Activated CD4-positive, alpha-beta memory T cell treated with anti-CD3 and anti-CD28 coated beads for 36 hours (primary cell): ENCODE data around the gene RAB40AL. TPM values are rescaled to one million over a fixed set of nuclear protein-coding genes. Genes with fewer than 3 reads are reported as not detected.
"Not testable (repeated sequence)": the region's sequence is repeated elsewhere in the genome, so short reads cannot be mapped to it uniquely, and the experiment has no call there.

Experiments
- CTCF ChIA-PET: fragments of 350-600 bp; sonication (Branson Sonifier 250); formaldehyde crosslinking; loops from one replicate; lab custom pipeline; 2021; ENCODE audit warnings: antibody characterized with exemption, inconsistent platforms; lab: Charles Lee
- POLR2A ChIA-PET: fragments of 350-600 bp; sonication (Branson Sonifier 250); formaldehyde crosslinking; loops from one replicate; lab custom pipeline; 2021; ENCODE audit warnings: antibody characterized with exemption; lab: Charles Lee
- DNase-seq: peaks from one replicate; pipeline ENCODE4 v3.0.0-alpha.2; 2020
- H3K27ac Mint-ChIP-seq: one replicate; pipeline ENCODE4 v1.8.0; 2021; ENCODE audit warnings: mixed read lengths
- H3K27me3 Mint-ChIP-seq: one replicate; pipeline ENCODE4 v1.8.0; 2021; ENCODE audit warnings: mixed read lengths
- H3K36me3 Mint-ChIP-seq: one replicate; pipeline ENCODE4 v1.8.0; 2021; ENCODE audit warnings: mixed read lengths
- H3K4me1 Mint-ChIP-seq: one replicate; pipeline ENCODE4 v1.8.0; 2021; ENCODE audit warnings: low read depth, mixed read lengths
- H3K4me3 Mint-ChIP-seq: one replicate; pipeline ENCODE4 v1.8.0; 2021; ENCODE audit warnings: mild to moderate bottlenecking, mixed read lengths
- H3K9me3 Mint-ChIP-seq: one replicate; pipeline ENCODE4 v1.8.0; 2021; ENCODE audit warnings: mixed read lengths
- intact Hi-C: fragments of 100-400 bp; cut with micrococcal nuclease; formaldehyde crosslinking; loops from one replicate; pipeline ENCODE4 v1.15.1; 2023
- total RNA-seq, 2 experiments: library from RNA; stranded (reverse); gene quantifications; one replicate each; pipeline ENCODE4 v1.2.3, GENCODE V29; 2021

The RAB40AL gene
- total RNA-seq, 2 experiments from 2014 or later = not detected

DNA sequence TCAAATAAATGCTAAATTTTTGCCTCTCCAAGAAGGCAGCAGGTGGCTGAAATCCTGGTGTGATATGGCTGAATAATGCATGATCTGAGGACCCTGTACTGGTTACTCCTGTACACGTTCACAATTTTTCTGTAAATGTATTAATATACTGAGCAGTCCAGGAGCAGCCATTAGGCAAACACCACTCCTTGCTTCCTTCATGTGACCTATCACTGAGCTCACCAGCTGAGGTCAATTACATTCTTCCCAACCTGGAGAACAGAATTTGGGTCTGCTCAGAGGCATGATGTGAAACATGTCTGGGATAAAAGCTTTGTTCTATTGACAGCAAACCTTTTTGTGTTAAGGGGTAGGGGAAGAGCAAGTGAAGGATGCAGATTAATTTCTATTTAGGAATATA lies 26.9 kb downstream of the RAB40AL start:
- intact Hi-C loops = no loop called here
- H3K36me3 Mint-ChIP-seq = no peaks in the 10 kb centered on the region
- no peak for DNase-seq
- no peak overlapping the region for H3K27ac Mint-ChIP-seq
- H3K27me3 Mint-ChIP-seq = no peaks in the 10 kb centered on the region
- POLR2A ChIA-PET = no interaction called here
- H3K4me1 Mint-ChIP-seq = no peaks in the 10 kb centered on the region
- CTCF ChIA-PET = no interaction called here
- no peak overlapping the region for H3K4me3 Mint-ChIP-seq
- peaks cover 6% of the 10 kb centered on the region for H3K9me3 Mint-ChIP-seq

DNA sequence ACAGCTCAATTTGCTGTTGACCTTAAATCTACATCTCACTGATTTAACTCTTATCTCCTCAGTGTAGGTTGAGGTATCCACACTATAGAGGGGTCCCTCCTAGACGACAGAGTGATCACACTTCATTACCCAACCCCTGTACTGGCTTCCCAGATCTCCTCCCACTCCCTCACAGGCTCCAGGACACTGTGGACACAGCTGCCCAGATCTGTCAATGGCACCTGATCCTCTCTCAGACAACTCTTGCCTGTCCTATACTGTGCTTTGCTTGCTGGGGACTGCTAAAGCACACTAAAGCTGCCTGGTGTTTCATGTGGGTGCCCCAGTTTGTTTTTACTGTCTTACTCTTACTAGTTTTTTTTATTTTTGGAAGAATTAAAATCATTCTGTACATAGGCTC lies 27.9 kb downstream of the RAB40AL start:
- ChIA-PET CTCF (no interaction called here), POLR2A (no interaction called here)
- intact Hi-C loops = no loop called here
- Mint-ChIP-seq H3K36me3 (no peaks in the 10 kb centered on the region), H3K4me1 (no peaks in the 10 kb centered on the region), H3K27me3 (no peaks in the 10 kb centered on the region), H3K27ac (no peak overlapping the region), H3K4me3 (no peak overlapping the region), H3K9me3 (peaks cover 12% of the 10 kb centered on the region)
- DNase-seq = no peak

GRCh38 chrX:102966701-102967100 lies 29.6 kb downstream of the RAB40AL start:
- ChIA-PET CTCF (interaction anchor here (1.0 kb wide), 1 partner anchor 15 kb away, joined by 4 read pairs; no protein-coding TSS in a partner anchor), POLR2A (no interaction called here)
- Mint-ChIP-seq H3K4me1 (no peaks in the 10 kb centered on the region), H3K36me3 (no peaks in the 10 kb centered on the region), H3K27me3 (no peaks in the 10 kb centered on the region), H3K27ac (no peak overlapping the region), H3K4me3 (no peak overlapping the region), H3K9me3 (peaks cover 26% of the 10 kb centered on the region)
- intact Hi-C loops = no loop called here
- DNase-seq = no peak

DNA sequence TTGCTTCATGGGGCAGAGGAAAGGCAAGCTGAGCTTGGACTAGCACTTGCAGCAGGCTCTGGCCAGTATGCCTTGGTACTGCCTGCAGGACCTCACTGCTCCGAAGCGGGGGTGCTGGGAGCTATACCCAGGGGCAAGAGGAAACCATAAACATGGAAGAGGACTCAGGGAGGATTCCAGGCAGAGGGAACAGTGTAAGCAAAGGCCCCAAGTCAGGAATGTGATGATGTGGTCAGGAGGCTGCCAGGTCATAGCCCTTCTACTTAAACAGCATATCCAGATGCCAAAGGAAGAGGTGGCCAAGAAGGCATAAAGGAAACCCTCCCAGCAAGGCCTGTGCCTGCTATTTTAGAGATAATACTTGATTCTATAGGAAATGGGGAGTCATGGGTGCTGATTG lies 31.1 kb downstream of the RAB40AL start:
- Mint-ChIP-seq H3K36me3 (no peaks in the 10 kb centered on the region), H3K9me3 (peaks cover 32% of the 10 kb centered on the region), H3K27me3 (no peaks in the 10 kb centered on the region), H3K4me1 (no peaks in the 10 kb centered on the region), H3K27ac (no peak overlapping the region), H3K4me3 (no peak overlapping the region)
- intact Hi-C loops = no loop called here
- CTCF ChIA-PET = interaction anchor here (1.6 kb wide), 1 partner anchor 17 kb away, joined by 8 read pairs; no protein-coding TSS in a partner anchor
- no peak for DNase-seq
- POLR2A ChIA-PET = no interaction called here

- DNase-seq, H3K36me3 Mint-ChIP-seq, H3K4me1 Mint-ChIP-seq, POLR2A ChIA-PET, CTCF ChIA-PET, H3K27ac Mint-ChIP-seq, H3K27me3 Mint-ChIP-seq, intact Hi-C loops, H3K4me3 Mint-ChIP-seq: not testable (repeated sequence)
- peaks cover 38% of the 10 kb centered on the region for H3K9me3 Mint-ChIP-seq
Observed at GRCh38 chrX:102971536-102971935, 34.5 kb downstream of the RAB40AL start.

GRCh38 chrX:102975016-102975415 lies 37.9 kb downstream of the RAB40AL start:
- Mint-ChIP-seq H3K4me3 (no peak overlapping the region), H3K9me3 (peaks cover 26% of the 10 kb centered on the region), H3K4me1 (no peaks in the 10 kb centered on the region), H3K27ac (no peak overlapping the region), H3K27me3 (peaks cover 4% of the 10 kb centered on the region), H3K36me3 (no peaks in the 10 kb centered on the region)
- CTCF ChIA-PET = no interaction called here
- intact Hi-C loops = no loop called here
- POLR2A ChIA-PET = no interaction called here
- no peak for DNase-seq

GRCh38 chrX:102976286-102976685 lies 39.2 kb downstream of the RAB40AL start:
- Mint-ChIP-seq H3K27ac (no peak overlapping the region), H3K9me3 (peaks cover 15% of the 10 kb centered on the region)
- POLR2A ChIA-PET = no interaction called here

GRCh38 chrX:102976793-102977495 lies 39.9 kb downstream of the RAB40AL start:
- no peak for DNase-seq
- Mint-ChIP-seq H3K27ac (no peak overlapping the region), H3K27me3 (peaks cover 4% of the 10 kb centered on the region), H3K36me3 (no peaks in the 10 kb centered on the region), H3K4me1 (no peaks in the 10 kb centered on the region), H3K9me3 (peaks cover 9% of the 10 kb centered on the region), H3K4me3 (no peak overlapping the region)
- CTCF ChIA-PET = interaction anchor here (0.9 kb wide), 1 partner anchor 26 kb away, joined by 3 read pairs; no protein-coding TSS in a partner anchor
- intact Hi-C loops = no loop called here
- POLR2A ChIA-PET = no interaction called here

More at GRCh38 chrX:102976286-102976685, 39.2 kb downstream of the RAB40AL start:
- intact Hi-C loops = no loop called here
- Mint-ChIP-seq H3K4me3 (no peak overlapping the region), H3K36me3 (no peaks in the 10 kb centered on the region), H3K27me3 (peaks cover 4% of the 10 kb centered on the region), H3K4me1 (no peaks in the 10 kb centered on the region)
- DNase-seq = no peak
- CTCF ChIA-PET = interaction anchor here (0.9 kb wide), 1 partner anchor 25 kb away, joined by 3 read pairs; no protein-coding TSS in a partner anchor

DNA sequence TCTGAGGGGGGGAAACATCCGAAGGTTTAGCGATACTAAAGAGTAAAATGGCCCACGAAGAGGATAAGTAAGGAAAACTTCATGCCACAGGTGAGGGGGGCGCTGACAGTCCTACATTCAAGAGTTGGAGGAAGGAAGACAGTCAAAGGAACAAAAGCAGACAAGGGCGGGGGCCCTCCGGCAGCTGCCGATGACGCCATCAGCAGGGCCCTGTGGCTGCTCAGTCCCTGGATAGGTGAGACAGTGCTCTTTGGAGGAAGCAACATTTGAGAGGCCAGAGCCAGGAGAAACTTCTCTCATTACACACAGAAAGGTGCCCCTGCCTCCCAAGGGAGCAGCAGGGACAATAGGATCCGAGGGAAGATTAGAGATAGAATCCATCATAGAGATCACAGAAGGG lies 41.5 kb downstream of the RAB40AL start:
- CTCF ChIA-PET = interaction anchor here (1.1 kb wide), 1 partner anchor 28 kb away, joined by 3 read pairs; no protein-coding TSS in a partner anchor
- peaks cover under 1% of the 10 kb centered on the region for H3K27me3 Mint-ChIP-seq
- DNase-seq = no peak
- H3K4me1 Mint-ChIP-seq = no peaks in the 10 kb centered on the region
- no peak overlapping the region for H3K4me3 Mint-ChIP-seq
- H3K9me3 Mint-ChIP-seq = peaks cover 3% of the 10 kb centered on the region
- no peaks in the 10 kb centered on the region for H3K36me3 Mint-ChIP-seq
- intact Hi-C loops = no loop called here
- POLR2A ChIA-PET = no interaction called here
- H3K27ac Mint-ChIP-seq = no peak overlapping the region

GRCh38 chrX:102979536-102979935 lies 42.5 kb downstream of the RAB40AL start:
- Mint-ChIP-seq H3K27ac (no peak overlapping the region), H3K4me1 (no peaks in the 10 kb centered on the region), H3K36me3 (no peaks in the 10 kb centered on the region), H3K4me3 (no peak overlapping the region), H3K9me3 (no peaks in the 10 kb centered on the region), H3K27me3 (no peaks in the 10 kb centered on the region)
- intact Hi-C loops = no loop called here
- CTCF ChIA-PET = no interaction called here
- POLR2A ChIA-PET = no interaction called here
- no peak for DNase-seq

- CTCF ChIA-PET = interaction anchor here (0.5 kb wide), 1 partner anchor 175 kb away, joined by 3 read pairs; no protein-coding TSS in a partner anchor
- no peaks in the 10 kb centered on the region for H3K9me3 Mint-ChIP-seq
- intact Hi-C loops = no loop called here
- no peaks in the 10 kb centered on the region for H3K4me1 Mint-ChIP-seq
- POLR2A ChIA-PET = no interaction called here
- no peaks in the 10 kb centered on the region for H3K27me3 Mint-ChIP-seq
- no peak overlapping the region for H3K27ac Mint-ChIP-seq
- DNase-seq = no peak
- no peaks in the 10 kb centered on the region for H3K36me3 Mint-ChIP-seq
- H3K4me3 Mint-ChIP-seq = no peak overlapping the region
Observed at GRCh38 chrX:102983205-102983604, 46.1 kb downstream of the RAB40AL start.

- Mint-ChIP-seq H3K9me3 (no peaks in the 10 kb centered on the region), H3K4me3 (no peak overlapping the region), H3K27ac (no peak overlapping the region), H3K4me1 (no peaks in the 10 kb centered on the region), H3K27me3 (no peaks in the 10 kb centered on the region), H3K36me3 (no peaks in the 10 kb centered on the region)
- POLR2A ChIA-PET = no interaction called here
- intact Hi-C loops = no loop called here
- DNase-seq = no peak
- CTCF ChIA-PET = no interaction called here
Observed at GRCh38 chrX:102985192-102985591, 48.1 kb downstream of the RAB40AL start.
